Gastroesophageal sphincter (tissue), 3 donors: ENCODE results near the gene DENND6B.

ENCODE experiments used
- POLR2A ChIP-seq, 2 donors: fragments of 450-650 bp; IDR thresholded peaks; one replicate each; pipeline ENCODE4 v1.6.1; 2017; ENCODE audit warnings: antibody characterized with exemption in 2 of 2, mild to moderate bottlenecking in 2 of 2, moderate library complexity in 1 of 2
- TF ChIP-seq, protein P1 (sequence below), 4 experiments: fragments of 200-600 bp in 2 of 4; fragments of 450-650 bp in 2 of 4; sonication (generic) in 1 of 4; IDR thresholded peaks; one replicate each; pipeline ENCODE4 v1.5.1; 2017 to 2019; ENCODE audit warnings: antibody characterized with exemption in 4 of 4, mild to moderate bottlenecking in 2 of 4, moderate library complexity in 2 of 4

DNA sequence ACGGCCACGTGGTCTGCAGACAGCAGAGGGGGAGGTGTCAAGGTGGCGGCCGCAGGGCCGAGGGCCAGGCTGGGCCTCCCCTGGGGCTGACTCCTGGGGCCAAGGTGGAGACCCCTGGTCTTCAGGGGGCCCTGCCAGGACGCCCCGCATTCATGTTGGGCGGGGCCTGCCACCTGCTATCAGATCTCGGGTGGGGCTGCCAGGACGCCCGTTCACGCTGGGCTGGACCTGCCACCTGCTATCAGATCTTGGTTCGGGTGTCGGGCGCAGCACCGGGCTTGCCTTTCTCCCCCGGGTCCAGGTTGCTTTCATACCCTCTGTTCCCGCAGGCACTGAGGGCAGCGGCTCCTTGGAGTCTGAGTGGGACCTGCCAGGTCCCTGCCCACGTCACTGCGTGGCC, 40.5 kb downstream of the DENND6B start:
- TF ChIP-seq, protein P1, sequence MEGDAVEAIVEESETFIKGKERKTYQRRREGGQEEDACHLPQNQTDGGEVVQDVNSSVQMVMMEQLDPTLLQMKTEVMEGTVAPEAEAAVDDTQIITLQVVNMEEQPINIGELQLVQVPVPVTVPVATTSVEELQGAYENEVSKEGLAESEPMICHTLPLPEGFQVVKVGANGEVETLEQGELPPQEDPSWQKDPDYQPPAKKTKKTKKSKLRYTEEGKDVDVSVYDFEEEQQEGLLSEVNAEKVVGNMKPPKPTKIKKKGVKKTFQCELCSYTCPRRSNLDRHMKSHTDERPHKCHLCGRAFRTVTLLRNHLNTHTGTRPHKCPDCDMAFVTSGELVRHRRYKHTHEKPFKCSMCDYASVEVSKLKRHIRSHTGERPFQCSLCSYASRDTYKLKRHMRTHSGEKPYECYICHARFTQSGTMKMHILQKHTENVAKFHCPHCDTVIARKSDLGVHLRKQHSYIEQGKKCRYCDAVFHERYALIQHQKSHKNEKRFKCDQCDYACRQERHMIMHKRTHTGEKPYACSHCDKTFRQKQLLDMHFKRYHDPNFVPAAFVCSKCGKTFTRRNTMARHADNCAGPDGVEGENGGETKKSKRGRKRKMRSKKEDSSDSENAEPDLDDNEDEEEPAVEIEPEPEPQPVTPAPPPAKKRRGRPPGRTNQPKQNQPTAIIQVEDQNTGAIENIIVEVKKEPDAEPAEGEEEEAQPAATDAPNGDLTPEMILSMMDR (IDR thresholded peaks at IDR 0.05): no peak
- no peak for TF ChIP-seq POLR2A (IDR thresholded peaks at IDR 0.05)
